Activated CD8-positive, alpha-beta memory T cell treated with anti-CD3 and anti-CD28 coated beads for 48 hours (primary cell): ENCODE results near the gene CAP2.
"Not testable (repeated sequence)": the region's sequence is repeated elsewhere in the genome, so short reads cannot be mapped to it uniquely, and the experiment has no call there.

Experiments
- DNase-seq, 3 experiments: peaks; one replicate each; pipeline ENCODE4 v3.0.0-alpha.2; 2020; ENCODE audit warnings: low read depth in 2 of 3, low spot score in 2 of 3

CAP2 gene

DNA sequence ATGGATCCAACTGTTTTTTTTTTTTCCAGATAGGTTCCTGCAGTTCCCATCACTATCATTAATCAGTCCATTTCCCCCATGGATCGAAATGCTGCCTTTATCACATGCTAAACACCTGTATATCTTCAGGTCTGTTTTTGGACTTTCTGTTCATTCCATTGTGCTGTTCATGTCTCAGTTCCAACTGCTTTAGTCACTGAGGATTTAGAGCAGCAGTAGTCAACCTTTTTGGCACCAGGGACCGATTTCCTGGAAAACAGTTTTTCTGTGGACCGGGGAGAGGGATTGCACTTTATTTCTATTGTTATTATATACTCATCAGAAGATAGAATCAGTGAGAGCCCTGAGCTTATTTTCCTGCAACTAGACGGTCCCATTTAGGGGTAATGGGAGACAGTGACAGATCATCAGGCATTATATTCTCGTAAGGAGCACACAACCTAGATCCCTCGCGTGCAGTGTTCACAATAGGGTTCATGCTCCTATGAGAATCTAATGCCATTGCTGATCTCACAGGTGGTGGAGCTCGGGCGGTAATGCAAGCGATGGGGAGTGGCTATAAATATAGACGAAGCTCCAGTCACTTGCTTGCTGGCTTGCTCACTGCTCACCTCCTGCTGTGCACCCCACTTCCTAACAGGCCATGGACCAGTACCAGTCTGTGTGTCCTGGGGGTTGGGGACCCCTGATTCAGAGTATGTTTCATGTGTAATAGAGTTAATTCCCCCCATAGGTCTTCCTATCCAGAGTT is 46.0 kb downstream of the CAP2 start:
- DNase-seq: no peak

DNA sequence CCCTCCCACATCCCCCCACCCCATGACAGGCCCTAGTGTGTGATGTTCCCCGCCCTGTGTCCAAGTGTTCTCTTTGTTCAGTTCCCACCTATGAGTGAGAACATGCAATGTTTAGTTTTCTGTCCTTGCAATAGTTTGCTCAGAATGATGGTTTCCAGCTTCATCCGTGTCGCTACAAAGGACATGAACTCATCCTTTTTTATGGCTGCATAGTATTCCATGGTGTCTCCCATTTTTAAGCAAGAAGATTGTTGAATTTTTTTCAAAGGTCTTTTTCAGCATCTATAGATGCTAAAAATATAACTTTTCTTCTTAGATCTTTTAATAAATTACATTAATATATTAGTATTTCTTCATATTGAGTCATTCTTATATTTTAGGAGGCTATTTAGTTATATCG is 47.4 kb downstream of the CAP2 start:
- not testable (repeated sequence) for DNase-seq

DNA sequence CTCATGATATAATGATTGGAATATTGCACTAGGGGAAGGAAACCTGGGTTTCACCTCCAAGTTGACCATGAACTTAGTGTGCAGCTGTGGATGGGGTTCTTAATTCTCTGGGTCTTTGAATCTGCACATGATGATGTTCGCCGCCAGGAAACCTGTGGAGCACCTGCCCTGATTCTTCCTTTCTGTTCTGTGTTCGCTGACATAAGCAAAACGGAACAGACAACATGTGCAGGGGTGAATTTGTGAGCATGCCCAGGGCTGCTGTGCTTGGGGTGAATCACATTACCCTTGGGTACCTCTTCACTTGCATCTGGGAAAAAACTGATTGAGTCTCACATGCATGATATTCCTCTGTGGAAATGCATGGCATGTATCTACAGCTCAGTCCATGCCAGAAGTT is 48.8 kb downstream of the CAP2 start:
- DNase-seq: no peak

GRCh38 chr6:17446713-17447112 is 53.3 kb downstream of the CAP2 start:
- DNase-seq: no peak

DNA sequence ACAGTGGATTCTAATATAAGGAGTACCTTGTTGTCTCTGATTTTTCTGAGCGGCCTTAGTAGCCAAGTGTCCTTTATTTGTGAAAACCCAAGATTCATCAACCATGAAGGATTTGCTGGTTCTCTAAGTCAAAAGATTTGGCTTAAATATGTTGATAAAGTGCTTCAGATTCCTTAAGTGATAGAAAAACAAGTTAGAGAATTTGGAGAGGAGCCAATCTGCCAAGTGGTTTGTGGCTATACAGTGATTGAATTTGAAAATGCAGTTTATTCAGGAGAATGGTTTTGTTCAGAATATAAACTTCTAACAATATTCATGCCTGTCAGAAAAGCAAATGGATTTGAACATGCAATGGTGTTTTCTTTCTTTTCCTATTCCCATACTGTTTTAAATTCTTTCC is 54.8 kb downstream of the CAP2 start:
- DNase-seq: no peak

DNA sequence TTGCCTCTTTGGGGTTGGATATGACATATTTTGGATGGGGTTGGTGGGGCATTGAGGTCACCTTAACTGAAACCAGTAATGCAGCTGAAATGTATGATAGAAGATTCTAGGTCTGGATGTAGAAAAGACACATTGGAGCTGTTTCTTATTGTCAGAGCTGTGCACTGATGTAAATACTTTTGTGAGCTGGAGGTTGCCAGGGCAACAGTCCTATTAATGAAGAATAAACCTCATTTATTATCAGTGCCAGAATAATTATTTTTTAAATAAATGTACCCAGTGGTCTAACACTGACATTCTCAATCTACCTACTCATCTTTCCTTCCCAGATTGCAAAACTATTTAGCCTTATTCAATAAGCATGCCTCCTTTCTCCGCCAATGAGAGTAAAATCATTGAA is 57.0 kb downstream of the CAP2 start:
- DNase-seq: no peak

DNA sequence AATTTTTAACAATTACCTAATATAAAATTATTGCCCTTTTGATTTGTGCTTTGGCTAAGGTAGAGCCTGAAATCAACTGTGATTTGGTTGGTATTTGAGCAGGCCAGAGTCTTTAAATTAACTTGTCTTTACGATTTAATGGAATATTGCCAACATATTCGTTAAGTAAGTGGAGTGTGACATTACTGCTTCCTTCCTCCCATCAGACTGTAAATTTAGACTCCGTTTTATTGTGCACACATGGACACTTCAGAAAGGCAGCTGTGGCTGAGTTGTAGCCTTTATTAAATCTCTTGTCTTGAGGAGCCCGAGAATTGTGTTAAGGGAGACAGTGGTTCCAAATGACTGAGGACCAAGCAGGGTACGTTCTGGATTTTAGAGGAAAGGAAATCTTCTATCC is 57.4 kb downstream of the CAP2 start:
- no peak for DNase-seq

DNA sequence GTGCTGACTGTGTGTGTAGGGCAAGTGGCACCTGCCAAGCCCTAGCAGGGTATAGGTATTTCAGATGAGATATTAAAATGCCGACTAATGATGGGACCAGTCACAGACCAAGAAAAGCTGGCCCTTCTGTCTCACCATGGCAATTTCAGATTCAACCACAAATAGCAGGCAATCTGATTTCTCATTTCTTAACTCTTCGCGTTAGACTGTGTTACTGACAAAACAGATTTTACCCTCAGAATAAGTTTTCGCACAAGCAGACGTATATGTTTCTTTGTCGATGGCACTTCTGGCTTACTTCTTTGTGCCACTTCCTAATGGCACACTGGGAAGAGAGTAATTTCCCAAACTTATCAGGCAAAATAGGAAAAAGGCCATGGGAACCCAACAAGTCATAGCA is 58.7 kb downstream of the CAP2 start:
- DNase-seq: no peak

DNA sequence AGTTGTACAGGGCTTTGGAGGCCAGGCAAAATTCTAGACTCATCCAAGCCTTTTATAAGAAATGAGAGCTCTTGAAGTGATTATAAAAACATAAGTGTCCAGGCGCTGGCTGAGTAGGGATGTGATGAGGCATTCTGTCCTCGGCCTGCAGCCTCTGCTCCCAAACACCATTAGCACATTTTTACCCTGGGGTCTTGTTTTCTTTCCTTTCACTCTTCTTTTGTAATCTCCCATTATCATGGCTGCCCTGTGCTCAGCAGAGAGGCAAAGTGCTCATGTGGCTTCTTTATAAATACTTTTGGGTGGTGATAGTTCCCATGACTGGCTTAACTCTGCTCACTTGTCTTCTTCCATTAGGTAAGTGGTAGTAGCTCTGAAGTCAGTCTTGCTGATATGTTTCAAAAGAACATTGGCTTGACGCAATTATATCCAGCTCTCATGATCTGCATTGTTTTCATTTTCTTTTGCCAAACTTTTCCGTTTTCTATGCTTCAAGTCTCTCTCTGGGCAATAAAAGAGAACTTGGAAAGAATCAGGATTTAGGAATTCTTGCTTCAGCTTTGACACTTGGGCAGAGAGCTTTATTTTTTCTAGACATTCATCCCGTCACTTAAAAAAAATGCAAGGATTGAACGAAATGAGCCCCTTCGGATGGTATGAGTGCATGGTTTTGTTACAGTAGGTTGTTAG is 61.1 kb downstream of the CAP2 start:
- DNase-seq: no peak

DNA sequence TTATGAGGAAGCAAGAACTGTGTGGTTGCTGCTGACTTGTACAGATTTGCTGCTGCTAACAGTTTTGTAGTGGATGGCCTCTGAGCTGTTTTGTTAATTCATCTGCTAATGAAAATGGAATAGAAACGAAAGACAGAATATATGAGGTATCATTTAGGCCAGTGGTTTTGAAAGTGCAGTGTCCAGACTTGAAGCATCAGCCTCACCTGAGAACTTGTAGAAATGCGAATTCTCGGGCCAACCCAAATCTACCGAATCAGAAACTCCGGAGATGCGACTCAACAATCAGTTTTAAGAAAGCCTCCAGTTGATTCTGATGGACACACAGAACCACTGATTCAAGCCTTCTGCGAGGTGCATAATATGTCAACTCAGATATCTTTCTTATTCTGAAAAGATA is 62.5 kb downstream of the CAP2 start:
- no peak for DNase-seq

DNA sequence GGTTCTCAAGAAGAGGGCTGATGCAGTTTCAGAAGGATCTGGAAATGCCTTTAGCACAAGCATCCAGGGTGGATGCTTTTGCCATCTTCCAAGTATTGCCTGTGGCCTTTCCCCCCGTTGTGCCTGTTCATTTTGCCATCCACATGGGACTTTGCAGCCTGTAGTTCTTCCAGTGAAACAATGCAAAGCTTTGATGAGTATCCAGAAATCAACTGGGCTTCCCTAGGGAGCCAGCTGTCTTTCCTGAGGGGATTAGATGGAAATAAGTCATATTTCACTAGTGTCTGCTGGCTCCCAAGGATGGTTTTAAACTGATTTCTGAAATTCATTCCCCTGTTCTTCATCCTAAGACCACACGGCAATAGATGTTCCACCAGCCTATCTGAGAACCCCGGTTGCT is 63.3 kb downstream of the CAP2 start:
- no peak for DNase-seq

GRCh38 chr6:17457405-17457804 is 64.0 kb downstream of the CAP2 start:
- DNase-seq: no peak

DNA sequence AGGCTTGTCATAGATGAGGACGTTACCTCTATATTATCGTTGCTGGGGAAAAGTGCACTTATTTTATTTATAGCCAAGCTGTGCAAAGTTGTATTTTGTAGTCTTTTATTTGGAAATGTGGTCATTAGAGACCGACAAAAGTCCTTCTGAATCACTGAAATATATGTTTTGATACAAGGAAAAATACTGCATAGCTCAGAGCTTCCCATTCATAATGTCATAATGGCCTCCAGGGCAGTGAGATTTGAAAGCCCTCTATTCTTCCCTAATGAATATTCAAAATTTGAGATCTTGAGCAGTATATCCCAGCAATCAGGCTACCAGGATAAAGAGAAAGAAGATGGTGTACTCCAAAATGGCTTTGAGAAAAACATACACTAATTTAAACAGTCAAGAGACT is 64.6 kb downstream of the CAP2 start:
- no peak for DNase-seq

DNA sequence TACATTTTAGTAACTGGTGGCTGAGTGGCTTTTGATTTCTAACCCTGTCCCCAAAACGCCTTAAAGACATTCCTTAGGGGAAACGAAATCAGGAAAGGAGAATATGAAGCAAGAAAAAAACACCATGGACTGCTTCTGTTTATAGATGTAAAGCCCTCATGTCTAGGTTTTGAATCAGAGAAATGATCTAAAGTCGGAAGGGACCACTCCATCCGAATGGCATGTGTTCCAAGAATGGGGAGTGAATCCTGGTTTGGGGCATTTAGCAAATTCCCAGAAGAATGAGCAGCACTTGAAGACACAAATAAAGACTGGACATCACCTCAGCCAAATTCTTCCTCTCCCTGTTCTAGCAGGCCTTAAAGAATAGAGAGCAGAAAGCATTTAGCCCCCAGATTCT is 65.6 kb downstream of the CAP2 start:
- no peak for DNase-seq

GRCh38 chr6:17460862-17461261 is 67.5 kb downstream of the CAP2 start:
- no peak for DNase-seq

GRCh38 chr6:17466147-17466546 is 72.8 kb downstream of the CAP2 start:
- no peak for DNase-seq

GRCh38 chr6:17466707-17467106 is 73.3 kb downstream of the CAP2 start:
- DNase-seq: no peak

GRCh38 chr6:17469006-17469832 is 75.8 kb downstream of the CAP2 start:
- no peak for DNase-seq

DNA sequence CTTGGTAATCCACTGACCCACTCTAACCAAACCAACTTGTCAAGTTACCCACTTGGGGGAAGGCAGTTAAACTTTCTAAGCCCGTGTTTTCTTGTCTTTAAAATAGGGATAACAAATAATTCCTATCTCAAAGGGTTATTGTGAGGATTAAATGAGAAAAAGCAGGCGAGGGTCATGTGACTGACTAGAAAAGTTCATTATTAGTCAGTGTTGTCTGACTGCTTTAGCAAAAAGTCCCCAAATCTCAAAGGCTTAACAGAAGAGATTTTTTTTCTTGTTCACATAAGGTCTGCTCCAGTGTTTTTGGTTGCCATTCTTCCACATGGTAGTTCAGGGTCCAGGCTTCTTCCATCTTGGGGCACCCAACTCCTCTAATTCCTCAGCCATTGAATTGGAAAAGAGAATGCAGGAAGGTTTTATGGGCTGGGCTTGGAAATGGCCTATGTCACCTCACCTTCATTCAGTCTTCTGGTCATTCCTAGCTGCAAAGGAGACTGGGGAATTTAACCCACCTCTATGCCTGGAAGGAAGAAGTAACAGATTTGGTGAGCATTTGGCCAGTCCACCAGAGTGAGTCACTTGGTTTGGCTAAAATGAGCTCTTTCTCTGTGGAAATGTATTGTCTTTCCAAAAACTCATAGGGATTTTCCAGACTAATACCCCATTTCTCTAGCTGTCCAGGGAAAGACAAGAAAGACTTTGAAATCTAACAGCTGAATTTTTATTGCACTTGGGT is 77.0 kb downstream of the CAP2 start:
- no peak for DNase-seq

GRCh38 chr6:17470938-17471327 is 77.5 kb downstream of the CAP2 start:
- DNase-seq: no peak

- no peak for DNase-seq
Observed at GRCh38 chr6:17472653-17473183, 79.3 kb downstream of the CAP2 start.
